HG02588 (cell line): Measurements from ENCODE around the gene ARMC7.

ENCODE experiments used
- ATAC-seq: cut with Tn5 transposase; IDR thresholded peaks from one replicate; pipeline ENCODE4 v1.9.1; 2021; ENCODE audit warnings: mild to moderate bottlenecking, moderate library complexity; ENCODE audit not compliant: unreplicated experiment

Gene ARMC7

GRCh38 chr17:75098861-75099260 lies 10.9 kb upstream of the ARMC7 start:
- ATAC-seq = no peak

- no peak for ATAC-seq
Measured at GRCh38 chr17:75099881-75100595, 9.7 kb upstream of the ARMC7 start.

- no peak for ATAC-seq
Measured at GRCh38 chr17:75102385-75102821, 7.4 kb upstream of the ARMC7 start.

GRCh38 chr17:75103601-75104554 lies 5.9 kb upstream of the ARMC7 start:
- no peak for ATAC-seq

- ATAC-seq = no peak
Measured at GRCh38 chr17:75105126-75106080, 4.4 kb upstream of the ARMC7 start.

GRCh38 chr17:75108193-75108592 lies 1.6 kb upstream of the ARMC7 start:
- no peak for ATAC-seq

- no peak for ATAC-seq
Measured at GRCh38 chr17:75109046-75109406, 743 bp upstream of the ARMC7 start.

- no peak for ATAC-seq
Measured at GRCh38 chr17:75110234-75110937, 617 bp downstream of the ARMC7 start.

GRCh38 chr17:75111777-75112335 lies 2.1 kb downstream of the ARMC7 start:
- no peak for ATAC-seq

- ATAC-seq = no peak
Measured at GRCh38 chr17:75113798-75114551, 4.2 kb downstream of the ARMC7 start.

- no peak for ATAC-seq
Measured at GRCh38 chr17:75114552-75115314, 5.0 kb downstream of the ARMC7 start.

GRCh38 chr17:75115555-75115954 lies 5.8 kb downstream of the ARMC7 start:
- no peak for ATAC-seq

- no peak for ATAC-seq
Measured at GRCh38 chr17:75116737-75117136, 7.0 kb downstream of the ARMC7 start.

GRCh38 chr17:75118307-75118706 lies 8.5 kb downstream of the ARMC7 start:
- ATAC-seq = no peak

GRCh38 chr17:75124041-75124818 lies 14.5 kb downstream of the ARMC7 start:
- ATAC-seq = no peak

- no peak for ATAC-seq
Measured at GRCh38 chr17:75124819-75125162, 15.0 kb downstream of the ARMC7 start.

GRCh38 chr17:75125984-75126383 lies 16.2 kb downstream of the ARMC7 start:
- ATAC-seq = no peak

GRCh38 chr17:75126954-75127353 lies 17.2 kb downstream of the ARMC7 start:
- no peak for ATAC-seq
